ENCODE results near the gene ZNF415.

DNA sequence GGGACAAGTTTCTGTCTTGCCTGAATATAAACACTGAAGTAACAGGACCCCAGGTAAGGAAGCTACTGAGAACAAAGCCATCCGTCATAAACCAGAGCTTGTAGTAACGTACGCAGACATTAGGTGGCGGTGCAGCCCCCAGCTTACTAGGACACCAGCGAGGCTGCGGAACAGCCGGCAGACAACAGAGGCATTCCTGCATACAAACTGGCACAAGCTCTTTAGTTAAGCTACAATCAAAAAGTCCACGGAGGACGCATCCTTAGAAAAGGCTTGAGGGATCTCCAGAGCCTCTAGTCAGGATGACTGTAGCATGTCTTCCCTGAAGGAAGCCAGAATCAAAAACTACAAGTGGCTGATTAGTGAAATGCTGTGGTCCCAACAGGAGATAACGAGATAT is 55.7 kb downstream of the ZNF415 start:
- TF ChIP-seq, protein P1, sequence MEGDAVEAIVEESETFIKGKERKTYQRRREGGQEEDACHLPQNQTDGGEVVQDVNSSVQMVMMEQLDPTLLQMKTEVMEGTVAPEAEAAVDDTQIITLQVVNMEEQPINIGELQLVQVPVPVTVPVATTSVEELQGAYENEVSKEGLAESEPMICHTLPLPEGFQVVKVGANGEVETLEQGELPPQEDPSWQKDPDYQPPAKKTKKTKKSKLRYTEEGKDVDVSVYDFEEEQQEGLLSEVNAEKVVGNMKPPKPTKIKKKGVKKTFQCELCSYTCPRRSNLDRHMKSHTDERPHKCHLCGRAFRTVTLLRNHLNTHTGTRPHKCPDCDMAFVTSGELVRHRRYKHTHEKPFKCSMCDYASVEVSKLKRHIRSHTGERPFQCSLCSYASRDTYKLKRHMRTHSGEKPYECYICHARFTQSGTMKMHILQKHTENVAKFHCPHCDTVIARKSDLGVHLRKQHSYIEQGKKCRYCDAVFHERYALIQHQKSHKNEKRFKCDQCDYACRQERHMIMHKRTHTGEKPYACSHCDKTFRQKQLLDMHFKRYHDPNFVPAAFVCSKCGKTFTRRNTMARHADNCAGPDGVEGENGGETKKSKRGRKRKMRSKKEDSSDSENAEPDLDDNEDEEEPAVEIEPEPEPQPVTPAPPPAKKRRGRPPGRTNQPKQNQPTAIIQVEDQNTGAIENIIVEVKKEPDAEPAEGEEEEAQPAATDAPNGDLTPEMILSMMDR (IDR thresholded peaks at IDR 0.05) = peak; percentile 66 to 81 (median 66)
- TF ChIP-seq POLR2A (IDR thresholded peaks at IDR 0.05; ENCODE audit: low read depth) (no peak), EP300 (IDR thresholded peaks at IDR 0.05) (no peak), POLR2AphosphoS5 (IDR thresholded peaks at IDR 0.05) (peak in 1 of 2 donors; percentile 62)

Data from esophagus muscularis mucosa (tissue), 4 donors.